Dedifferentiated amniotic fluid mesenchymal stem cell (primary cell): Measurements from ENCODE around the gene PCDHGA4.
"Not testable (repeated sequence)": the region's sequence is repeated elsewhere in the genome, so short reads cannot be mapped to it uniquely, and the experiment has no call there.

ENCODE experiments used
- DNase-seq: peaks from one replicate; pipeline ENCODE4 v3.0.0-alpha.2; 2016; ENCODE audit errors: extremely low spot score

The PCDHGA4 gene

DNA sequence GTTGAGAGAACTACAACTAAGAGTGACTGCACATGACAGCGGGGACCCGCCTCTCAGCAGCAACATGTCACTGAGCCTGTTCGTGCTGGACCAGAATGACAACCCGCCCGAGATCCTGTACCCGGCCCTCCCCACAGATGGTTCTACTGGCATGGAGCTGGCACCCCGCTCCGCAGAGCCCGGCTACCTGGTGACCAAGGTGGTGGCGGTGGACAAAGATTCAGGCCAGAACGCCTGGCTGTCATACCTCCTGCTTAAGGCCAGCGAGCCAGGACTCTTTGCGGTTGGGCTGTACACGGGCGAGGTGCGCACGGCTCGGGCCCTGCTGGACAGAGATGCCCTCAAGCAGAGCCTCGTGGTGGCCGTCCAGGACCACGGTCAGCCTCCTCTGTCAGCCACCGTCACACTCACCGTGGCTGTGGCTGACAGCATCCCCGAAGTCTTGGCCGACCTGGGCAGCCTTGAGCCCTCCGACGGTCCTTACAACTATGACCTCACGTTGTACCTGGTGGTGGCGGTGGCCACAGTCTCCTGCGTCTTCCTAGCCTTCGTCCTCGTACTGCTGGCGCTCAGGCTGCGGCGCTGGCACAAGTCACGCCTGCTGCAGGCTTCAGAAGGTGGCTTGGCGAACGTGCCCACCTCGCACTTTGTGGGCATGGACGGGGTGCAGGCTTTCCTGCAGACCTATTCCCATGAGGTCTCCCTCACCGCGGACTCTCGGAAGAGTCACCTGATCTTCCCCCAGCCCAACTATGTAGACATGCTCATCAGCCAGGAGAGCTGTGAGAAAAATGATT is 29.8 kb downstream of the PCDHGA4 start:
- no peak for DNase-seq

DNA sequence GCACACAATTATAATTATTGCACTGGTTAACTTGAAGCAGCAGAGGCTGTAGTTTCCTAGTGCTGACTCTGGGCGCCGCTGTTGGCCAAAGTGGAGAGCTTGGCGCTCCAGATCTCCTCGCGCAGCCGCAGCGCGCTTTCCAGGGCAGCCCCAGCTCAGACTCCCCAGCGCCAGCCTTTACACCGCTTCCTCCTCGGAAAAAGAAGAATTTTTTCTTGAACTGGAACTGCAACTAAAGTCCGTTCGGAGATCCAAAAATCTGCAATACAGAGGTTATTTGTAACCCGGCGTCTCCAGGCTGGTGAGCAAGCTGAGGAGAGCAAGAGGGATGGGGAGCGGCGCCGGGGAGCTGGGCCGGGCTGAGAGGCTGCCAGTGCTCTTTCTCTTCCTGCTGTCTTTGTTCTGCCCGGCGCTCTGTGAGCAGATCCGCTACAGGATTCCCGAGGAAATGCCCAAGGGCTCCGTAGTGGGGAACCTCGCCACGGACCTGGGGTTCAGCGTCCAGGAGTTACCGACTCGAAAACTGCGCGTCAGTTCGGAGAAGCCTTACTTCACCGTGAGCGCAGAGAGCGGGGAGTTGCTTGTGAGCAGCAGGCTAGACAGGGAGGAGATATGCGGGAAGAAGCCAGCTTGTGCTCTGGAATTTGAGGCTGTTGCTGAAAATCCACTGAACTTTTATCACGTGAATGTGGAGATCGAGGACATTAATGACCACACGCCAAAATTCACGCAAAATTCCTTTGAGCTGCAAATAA is 32.9 kb downstream of the PCDHGA4 start, which contains the start of gene PCDHGB4:
Gene PCDHGB4 (plus strand): TSS at position 142 of the 755 bp plus-strand sequence. CDS start 187 bp downstream, at position 329.
- DNase-seq: not testable (repeated sequence)

DNA sequence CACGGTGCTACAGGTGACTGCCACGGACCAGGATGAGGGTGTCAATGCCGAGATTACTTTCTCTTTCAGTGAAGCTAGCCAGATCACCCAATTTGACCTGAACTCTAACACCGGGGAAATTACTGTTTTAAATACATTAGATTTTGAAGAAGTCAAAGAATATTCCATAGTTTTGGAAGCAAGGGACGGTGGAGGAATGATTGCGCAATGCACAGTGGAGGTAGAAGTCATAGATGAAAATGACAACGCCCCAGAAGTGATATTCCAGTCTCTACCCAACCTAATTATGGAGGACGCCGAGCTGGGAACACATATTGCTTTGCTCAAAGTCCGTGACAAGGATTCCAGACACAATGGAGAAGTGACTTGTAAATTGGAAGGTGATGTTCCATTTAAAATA is 33.8 kb downstream of the PCDHGA4 start:
- no peak for DNase-seq

DNA sequence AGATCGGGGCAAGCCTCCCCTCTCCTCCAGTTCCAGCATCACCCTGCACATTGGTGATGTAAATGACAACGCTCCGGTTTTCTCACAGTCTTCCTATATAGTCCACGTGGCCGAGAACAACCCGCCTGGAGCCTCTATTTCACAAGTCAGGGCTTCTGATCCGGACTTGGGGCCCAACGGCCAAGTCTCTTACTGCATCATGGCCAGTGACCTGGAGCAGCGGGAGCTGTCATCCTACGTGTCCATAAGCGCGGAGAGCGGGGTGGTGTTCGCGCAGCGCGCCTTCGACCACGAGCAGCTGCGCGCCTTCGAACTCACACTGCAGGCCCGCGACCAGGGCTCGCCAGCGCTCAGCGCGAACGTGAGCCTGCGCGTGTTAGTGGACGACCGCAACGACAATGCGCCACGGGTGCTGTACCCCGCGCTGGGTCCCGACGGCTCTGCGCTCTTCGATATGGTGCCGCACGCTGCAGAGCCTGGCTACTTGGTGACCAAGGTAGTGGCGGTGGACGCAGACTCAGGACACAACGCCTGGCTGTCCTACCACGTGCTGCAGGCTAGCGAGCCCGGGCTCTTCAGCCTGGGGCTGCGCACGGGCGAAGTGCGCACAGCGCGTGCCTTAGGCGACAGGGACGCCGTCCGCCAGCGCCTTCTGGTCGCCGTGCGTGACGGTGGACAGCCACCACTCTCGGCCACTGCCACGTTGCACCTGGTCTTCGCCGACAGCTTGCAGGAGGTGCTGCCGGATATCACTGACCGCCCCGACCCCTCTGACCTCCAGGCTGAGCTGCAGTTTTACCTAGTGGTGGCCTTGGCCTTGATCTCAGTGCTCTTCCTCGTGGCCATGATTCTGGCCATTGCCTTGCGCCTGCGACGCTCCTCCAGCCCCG is 34.6 kb downstream of the PCDHGA4 start:
- no peak for DNase-seq

DNA sequence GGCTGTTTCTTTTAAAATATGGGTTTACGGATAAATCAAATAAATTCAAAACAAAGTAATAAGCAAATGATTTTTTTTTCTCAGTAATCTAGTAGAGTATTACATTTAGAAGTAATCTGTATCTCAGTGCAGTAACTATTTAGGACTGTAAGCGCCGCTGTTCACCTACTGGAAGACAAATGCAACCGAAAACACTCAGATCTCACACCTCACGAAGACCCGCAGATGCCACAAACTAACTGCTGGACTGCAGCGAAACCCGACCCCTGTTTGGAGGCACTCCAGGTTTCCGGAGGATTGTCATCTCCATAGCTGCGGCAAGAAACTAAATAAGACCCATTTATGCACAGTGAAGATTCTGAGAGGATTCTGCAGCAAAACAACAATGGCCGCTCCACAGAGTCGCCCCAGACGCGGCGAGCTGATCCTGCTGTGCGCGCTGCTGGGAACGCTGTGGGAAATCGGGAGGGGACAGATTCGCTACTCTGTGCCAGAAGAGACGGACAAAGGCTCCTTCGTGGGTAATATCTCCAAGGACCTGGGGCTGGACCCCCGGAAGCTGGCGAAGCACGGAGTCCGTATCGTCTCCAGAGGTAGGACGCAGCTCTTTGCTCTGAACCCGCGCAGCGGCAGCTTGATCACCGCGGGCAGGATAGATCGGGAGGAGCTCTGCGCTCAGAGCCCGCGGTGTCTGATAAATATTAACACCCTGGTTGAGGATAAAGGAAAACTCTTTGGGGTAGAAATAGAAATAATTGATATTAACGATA is 37.8 kb downstream of the PCDHGA4 start, which contains the start of gene PCDHGA8:
Gene PCDHGA8 (plus strand): TSS at position 205 of the 770 bp plus-strand sequence. CDS start 181 bp downstream, at position 386.
- DNase-seq: no peak

DNA sequence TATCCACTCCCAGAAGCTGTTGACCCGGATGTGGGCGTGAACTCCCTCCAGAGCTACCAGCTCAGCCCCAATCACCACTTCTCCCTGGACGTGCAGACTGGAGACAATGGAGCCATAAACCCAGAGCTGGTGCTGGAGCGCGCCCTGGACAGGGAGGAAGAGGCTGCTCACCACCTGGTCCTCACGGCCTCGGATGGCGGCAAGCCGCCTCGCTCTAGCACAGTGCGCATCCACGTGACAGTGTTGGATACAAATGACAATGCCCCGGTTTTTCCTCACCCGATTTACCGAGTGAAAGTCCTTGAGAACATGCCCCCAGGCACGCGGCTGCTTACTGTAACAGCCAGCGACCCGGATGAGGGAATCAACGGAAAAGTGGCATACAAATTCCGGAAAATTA is 38.4 kb downstream of the PCDHGA4 start:
- no peak for DNase-seq

DNA sequence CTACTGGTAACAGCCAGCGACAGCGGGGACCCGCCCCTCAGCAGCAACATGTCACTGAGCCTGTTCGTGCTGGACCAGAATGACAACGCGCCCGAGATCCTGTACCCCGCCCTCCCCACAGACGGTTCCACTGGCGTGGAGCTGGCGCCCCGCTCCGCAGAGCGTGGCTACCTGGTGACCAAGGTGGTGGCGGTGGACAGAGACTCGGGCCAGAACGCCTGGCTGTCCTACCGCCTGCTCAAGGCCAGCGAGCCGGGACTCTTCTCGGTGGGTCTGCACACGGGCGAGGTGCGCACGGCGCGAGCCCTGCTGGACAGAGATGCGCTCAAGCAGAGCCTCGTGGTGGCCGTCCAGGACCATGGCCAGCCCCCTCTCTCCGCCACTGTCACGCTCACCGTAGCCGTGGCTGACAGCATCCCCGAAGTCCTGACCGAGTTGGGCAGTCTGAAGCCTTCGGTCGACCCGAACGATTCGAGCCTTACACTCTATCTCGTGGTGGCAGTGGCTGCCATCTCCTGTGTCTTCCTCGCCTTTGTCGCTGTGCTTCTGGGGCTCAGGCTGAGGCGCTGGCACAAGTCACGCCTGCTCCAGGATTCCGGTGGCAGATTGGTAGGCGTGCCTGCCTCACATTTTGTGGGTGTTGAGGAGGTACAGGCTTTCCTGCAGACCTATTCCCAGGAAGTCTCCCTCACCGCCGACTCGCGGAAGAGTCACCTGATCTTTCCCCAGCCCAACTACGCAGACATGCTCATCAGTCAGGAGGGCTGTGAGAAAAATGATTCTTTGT is 39.8 kb downstream of the PCDHGA4 start:
- DNase-seq: not testable (repeated sequence)

DNA sequence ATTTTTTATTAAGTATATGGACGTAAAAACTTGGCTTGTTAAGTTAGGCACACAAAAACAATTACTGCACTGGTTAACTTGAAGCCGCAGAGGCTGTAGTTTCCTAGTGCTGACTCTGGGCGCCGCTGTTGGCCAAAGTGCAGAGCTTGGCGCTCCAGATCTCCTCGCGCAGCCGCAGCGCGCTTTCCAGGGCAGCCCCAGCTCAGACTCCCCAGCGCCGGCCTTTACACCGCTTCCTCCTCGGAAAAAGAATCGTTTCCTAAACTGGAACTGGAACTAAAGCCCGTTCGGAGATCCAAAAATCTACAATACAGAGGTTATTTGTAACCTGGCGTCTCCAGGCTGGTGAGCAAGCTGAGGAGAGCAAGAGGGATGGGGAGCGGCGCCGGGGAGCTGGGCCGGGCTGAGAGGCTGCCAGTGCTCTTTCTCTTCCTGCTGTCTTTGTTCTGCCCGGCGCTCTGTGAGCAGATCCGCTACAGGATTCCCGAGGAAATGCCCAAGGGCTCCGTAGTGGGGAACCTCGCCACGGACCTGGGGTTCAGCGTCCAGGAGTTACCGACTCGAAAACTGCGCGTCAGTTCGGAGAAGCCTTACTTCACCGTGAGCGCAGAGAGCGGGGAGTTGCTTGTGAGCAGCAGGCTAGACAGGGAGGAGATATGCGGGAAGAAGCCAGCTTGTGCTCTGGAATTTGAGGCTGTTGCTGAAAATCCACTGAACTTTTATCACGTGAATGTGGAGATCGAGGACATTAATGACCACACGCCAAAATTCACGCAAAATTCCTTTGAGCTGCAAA is 43.1 kb downstream of the PCDHGA4 start, which contains the start of gene PCDHGB5:
Gene PCDHGB5 (plus strand): TSS at position 192 of the 796 bp plus-strand sequence. CDS start 181 bp downstream, at position 373.
- not testable (repeated sequence) for DNase-seq

DNA sequence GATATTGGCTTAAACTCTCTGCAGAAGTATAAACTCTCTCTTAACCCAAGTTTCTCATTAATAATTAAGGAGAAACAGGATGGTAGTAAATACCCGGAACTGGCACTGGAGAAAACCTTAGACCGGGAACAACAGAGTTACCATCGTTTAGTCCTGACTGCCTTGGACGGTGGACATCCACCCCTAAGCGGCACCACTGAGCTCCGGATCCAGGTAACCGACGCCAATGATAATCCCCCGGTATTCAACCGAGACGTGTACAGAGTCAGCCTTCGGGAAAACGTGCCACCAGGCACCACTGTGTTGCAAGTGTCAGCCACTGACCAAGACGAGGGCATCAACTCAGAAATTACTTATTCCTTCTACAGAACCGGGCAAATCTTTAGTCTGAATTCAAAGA is 43.8 kb downstream of the PCDHGA4 start:
- no peak for DNase-seq

DNA sequence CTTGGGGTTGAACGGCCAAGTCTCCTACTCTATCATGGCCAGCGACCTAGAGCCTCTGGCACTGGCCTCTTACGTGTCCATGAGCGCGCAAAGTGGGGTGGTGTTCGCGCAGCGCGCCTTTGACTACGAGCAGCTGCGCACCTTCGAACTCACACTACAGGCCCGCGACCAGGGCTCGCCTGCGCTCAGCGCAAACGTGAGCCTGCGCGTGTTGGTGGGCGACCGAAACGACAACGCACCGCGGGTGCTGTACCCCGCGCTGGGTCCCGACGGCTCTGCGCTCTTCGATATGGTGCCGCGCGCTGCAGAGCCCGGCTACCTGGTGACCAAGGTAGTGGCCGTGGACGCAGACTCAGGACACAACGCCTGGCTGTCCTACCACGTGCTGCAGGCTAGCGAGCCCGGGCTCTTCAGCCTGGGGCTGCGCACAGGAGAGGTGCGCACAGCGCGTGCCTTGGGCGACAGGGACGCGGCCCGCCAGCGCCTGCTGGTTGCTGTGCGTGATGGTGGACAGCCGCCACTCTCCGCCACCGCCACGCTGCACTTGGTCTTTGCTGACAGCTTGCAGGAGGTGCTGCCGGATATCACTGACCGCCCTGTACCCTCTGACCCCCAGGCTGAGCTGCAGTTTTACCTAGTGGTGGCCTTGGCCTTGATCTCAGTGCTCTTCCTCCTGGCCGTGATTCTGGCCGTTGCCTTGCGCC is 44.9 kb downstream of the PCDHGA4 start:
- DNase-seq: no peak

DNA sequence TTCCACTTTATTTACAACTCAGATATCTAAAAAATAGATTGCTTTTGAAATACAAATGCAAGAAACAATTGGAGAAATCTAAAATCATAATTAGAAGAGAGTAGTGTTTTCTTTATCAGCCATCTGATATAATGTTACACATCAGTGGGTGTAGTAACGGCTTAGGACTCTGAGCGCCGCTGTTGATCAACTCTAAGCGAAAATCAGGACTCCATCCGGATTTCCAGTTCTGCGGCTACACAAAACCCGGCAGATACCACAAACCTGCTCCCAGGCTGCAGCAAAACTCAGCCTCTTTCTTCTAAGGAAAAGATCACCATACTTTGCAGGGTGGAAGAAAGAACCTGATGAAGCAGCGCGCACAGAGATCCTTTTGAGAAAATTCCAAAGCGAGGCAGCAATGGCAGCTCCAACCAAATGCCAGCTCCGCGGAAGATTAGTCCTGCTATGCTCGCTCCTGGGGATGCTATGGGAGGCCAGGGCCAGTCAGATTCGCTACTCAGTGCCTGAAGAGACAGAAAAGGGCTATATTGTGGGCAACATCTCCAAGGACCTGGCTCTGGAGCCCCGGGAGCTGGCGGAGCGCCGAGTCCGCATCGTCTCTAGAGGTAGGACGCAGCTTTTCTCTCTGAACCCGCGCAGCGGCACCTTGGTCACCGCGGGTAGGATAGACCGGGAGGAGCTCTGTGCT is 47.9 kb downstream of the PCDHGA4 start, which contains the start of gene PCDHGA9:
Gene PCDHGA9 (plus strand): TSS at position 226 of the 691 bp plus-strand sequence. CDS start 175 bp downstream, at position 401.
- no peak for DNase-seq

DNA sequence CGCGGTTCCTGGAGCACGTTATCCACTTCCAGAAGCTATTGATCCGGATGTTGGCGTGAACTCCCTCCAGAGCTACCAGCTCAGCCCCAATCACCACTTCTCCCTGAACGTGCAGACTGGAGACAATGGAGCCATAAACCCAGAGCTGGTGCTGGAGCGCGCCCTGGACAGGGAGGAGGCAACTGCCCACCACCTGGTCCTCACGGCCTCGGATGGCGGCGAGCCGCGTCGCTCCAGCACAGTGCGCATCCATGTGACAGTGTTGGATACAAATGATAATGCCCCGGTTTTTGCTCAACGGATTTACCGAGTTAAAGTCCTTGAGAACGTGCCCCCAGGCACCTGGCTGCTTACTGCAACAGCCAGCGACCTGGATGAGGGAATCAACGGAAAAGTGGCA is 48.6 kb downstream of the PCDHGA4 start:
- no peak for DNase-seq
